ELF-1 (cell line): ENCODE measurements around the gene PRKCZ.

Source experiments
- DNase-seq: peaks from one replicate; pipeline ENCODE4 v3.0.0-alpha.2; 2016; ENCODE audit warnings: low read depth, low spot score

The PRKCZ gene

GRCh38 chr1:2208309-2209239 is 158.4 kb downstream of the PRKCZ start:
- peak; percentile 14 for DNase-seq

DNA sequence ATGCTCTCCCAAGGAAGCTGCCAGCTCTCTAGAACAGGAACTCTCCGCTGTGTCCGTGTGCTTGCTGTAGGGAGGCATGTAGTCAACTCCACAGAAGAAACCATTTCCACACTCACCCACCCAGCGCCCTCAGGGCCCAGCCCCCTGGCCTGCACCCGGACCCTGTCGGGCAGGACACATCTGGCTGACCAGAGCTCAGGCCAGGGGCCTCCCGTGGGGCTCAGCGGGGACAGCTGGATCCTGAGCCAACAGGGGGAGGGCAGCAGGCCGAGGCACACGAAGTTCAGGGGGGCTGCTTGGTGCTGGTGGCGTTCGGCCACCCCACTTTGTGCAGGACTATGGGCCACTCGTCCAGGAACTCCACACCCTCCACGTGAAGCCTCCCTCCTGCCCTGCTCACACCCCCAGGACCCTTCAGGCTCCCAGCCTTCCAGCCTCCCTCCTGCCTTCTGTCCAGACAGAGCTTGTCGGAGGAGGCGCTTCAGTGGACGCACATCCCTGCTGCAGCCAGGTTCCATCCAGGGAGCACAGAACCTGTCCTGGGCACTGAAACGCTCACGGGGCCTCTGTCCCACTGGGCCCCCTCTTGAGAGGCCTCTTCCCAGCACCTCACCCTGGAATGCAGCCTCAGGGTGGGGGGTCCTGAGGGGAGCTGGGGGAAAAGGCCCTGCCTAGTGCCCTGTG is 159.3 kb downstream of the PRKCZ start:
- DNase-seq = peak; percentile 10

DNA sequence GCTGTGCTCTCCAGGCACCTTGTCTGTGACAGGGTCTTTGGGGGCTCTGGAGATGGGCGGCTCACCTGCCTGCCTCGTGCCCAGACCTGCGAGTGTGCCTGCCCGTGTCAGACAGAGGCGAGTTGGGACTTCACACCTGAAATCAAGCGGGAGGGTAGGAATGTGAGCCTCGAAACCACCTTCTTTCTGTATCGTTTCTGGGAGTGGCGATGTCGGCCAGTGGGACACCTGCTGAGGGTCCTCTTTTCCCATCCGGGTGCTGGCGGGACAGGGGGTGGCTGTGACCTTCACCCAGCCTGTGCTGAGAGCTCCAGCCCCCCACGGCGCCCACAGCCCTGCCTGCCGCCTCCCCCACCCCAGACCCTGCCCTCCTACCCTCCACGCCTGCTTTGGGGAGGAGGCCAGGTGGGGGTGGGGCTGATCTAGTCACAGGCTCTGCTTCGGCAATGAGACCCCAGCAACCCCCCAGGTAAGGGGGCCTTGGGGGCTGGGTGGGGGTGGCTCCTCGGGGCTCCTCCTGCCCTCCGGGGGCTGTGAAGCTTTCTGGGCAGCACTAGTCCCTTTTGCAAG is 160.0 kb downstream of the PRKCZ start:
- DNase-seq = peak; percentile 9

- peak; percentile 16 for DNase-seq
These were observed 160.6 kb downstream of the PRKCZ start for GRCh38 chr1:2210786-2211185.

- DNase-seq = no peak
These were observed 162.0 kb downstream of the PRKCZ start for GRCh38 chr1:2212274-2212531.

DNA sequence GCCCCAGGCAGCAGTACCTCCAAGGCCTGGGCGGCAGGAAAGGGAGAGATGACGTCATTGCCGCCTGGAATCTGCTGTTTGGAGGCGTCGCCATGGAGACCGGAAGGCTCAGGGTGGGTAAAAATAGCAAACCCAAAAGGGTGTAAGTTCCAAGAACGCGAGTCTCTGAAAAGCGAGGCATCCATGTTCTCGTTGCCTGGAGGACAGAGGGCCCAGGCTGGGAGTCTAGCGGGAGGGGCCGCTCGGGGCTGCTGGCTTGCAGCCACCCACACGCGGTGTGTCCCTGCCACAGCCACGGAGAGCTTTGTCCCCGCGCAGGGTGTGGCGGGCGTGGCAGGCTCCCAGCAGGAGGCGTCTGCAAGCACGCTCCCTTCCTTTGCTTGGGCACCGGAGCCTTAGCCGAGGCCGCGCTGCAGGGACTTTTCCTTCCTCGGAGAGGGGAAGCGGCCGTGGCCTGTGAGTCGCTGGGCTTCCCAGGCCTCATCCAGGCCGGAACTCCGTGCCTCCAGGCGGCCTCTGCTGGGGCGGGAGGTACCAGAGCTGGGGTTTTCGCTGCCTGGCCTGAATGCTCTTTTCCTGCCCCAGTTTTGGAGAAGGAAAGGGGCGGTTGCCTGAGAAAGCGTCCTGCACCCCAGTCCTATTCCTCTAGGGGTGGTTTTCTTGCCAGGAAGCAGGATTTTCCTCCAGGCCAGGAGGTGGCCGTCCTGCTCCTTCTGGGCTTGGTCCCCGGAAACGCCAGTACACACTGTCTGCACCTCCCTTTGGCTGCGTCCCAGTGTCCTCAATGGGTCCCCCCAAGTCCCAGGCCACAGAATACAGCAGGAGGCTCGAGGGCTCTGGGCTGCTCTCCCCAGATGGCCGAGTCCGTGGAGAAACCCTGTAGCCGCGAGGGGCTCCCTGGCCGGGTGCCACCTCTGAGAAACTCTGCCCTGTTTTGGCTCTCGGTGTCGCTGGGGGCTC is 162.6 kb downstream of the PRKCZ start:
- peak; percentile 97 for DNase-seq

DNA sequence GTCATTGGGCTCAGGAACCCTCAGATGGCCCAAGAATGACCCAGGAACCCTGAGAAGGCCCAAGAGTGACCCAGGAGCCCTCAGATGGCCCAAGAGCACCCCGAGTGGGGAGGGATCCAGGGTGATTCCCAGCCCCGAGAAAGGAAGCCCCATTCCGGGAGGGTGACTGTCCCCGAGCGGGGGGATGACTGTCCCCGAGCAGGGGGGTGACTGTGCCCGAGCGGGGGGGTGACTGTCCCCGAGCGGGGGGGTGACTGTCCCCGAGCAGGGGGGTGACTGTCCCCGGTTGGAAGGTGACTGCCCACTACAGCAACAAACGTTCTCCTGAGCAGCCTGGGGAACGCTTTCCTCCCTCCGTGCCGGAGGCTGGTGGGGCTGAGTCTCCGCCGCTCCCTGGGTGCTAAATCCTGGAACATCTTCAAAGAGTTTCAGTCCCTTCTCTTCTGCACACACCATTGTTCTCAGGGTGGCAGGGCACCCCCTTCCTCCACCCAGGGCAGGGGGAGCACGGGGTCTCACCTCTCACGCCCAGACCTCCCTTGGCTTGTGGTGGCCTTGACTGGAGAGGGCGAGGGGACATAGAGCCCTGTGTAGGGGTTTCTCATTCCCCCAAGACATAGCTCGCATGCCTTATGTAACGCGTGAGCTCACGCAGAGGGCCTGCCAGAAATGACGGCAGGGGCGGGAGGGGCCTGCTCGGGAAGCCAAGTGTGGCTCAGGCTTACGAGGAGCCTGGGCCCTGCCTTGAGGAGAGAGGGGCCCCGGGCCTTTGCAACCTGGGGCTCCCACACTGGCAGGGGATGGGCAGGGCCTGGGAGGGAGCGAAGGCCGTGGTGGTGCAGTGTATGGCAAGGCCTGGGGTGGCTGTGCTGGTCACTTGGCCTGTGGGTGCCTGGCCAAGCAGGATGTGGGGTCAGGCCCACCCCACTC is 163.6 kb downstream of the PRKCZ start:
- DNase-seq = peak; percentile 50

DNA sequence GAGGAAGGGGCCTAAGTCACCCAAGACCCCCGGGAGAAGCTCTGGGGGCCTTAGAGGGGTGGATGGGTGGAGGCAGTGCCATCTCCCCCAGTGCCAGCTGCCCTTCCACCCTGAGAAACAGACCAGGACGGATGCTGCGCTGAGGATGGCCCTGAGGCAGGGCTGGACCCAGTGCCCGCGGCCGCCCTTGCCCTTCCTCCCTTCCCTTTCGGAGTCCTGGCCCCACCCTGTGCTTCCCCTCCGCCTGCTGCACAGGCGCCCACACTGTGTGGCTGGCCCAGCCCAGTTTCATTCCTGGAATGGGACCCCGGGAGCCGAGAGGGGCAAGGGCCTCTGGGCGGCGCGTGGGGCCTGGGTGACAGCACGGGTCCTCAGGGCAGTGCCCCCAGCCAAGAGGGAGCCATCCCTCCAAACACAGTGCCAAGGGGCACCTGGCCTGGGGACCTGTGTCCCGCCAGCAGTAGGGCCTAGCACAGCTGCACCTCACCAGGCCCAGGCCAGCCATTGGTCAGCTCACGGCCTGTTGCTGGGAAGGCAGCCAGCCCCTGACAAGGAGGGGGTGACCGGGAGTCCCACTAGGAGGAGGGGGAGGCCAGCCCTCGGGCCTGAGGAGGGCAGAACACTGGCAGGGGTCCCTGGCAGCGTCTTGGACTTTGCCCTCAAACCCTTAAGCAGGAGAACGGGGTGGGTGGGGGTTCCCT is 164.5 kb downstream of the PRKCZ start:
- no peak for DNase-seq

GRCh38 chr1:2215329-2215728 is 165.1 kb downstream of the PRKCZ start:
- DNase-seq = no peak

DNA sequence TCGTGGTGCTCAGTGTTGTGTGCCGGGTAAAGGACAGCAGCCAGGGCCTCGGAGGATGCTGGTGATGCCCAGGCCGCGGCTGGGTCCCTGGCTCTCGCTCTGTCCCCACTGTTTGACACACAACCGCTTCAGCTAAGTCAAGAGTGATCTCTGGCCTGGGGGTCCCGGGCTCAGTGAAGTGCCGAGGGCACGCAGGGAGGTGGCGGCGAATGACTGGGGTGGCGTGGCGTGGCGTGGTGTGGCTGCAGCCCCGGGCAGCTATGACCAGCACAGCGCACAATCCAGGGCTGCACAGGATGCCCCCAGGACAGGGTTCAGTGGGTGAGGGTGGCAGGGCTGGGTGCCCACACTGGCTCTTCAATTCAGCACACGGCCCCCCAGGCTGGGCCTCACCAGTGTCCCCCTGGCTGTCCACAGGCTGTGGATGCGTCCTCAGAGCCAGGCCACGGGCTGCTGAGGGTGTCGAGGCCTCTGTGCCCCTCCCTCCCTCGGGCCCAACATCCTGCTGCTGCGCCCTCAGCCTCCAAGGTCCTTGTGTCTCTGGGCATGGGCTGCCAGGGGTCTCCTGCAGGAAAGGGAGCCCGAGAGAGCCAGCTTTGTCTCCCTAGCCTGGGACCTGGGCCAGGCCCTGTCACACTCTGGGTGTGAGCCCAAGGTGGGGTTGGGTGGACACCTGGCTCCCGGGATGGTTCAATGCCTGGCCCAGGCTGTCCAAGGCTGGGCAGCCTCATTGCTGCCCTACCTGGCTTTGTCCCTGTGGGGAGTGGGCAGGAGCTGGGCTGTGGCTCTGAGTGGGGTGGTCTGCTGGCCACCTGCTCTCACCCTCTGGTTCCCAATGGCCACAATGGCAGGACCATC is 165.9 kb downstream of the PRKCZ start:
- no peak for DNase-seq

DNA sequence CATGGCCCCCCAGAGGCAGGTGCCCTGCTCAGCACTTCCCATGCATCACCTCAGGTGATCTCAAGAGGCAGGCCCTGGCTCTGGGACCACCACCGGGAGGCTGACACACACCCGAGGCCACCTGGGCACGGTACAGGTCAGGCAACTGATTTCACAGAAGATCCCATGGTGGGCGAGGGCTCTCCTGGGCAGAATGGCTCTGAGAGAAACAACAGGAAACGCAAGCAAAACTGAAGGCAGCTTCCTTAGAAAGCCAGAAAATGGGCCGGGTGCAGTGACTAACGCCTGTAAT is 166.5 kb downstream of the PRKCZ start:
- DNase-seq = no peak

- DNase-seq = no peak
These were observed 171.1 kb downstream of the PRKCZ start for GRCh38 chr1:2221271-2221670.

GRCh38 chr1:2224170-2224584 is 174.0 kb downstream of the PRKCZ start:
- no peak for DNase-seq

DNA sequence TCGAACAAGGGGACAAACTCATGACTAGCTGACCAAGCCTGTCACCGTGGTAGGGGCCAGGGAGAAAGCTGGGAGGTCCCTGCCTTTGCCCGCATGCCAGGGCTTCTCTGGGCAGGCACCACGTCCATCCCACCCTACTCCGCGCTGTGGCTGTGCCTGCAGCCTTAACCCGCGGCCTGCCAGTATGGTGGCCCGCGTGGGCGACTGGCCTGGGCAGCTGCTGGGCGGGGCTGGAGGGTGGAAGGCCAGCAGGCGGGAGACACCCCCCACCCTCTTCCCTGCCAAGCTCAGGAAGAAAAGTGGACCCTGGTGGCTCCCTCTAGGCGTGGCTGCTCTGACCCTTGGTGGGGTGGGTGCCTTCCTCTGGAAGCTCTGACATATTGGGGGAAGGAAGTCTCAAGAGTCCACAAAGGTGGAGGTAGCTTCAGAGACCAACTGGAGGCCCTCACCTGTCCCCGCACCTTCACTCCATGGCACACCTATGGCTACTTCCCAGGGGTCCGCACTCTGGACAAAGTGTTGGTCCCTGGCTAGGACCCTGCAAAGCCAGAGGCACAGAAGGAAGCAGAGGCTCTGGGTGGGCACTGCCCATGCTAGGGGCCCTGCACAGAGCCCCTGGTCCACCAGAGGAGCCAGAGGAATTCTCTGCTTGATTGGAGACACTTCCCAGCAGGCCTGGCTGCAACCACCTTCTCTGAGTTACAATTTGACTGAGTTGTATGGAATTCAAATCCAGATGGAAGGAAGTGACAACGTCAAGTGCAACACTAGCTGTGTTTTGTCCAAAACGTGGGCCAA is 174.6 kb downstream of the PRKCZ start:
- DNase-seq = no peak

GRCh38 chr1:2226525-2227345 is 176.5 kb downstream of the PRKCZ start:
- no peak for DNase-seq

GRCh38 chr1:2227346-2228156 is 177.3 kb downstream of the PRKCZ start:
- peak; percentile 97 for DNase-seq

DNA sequence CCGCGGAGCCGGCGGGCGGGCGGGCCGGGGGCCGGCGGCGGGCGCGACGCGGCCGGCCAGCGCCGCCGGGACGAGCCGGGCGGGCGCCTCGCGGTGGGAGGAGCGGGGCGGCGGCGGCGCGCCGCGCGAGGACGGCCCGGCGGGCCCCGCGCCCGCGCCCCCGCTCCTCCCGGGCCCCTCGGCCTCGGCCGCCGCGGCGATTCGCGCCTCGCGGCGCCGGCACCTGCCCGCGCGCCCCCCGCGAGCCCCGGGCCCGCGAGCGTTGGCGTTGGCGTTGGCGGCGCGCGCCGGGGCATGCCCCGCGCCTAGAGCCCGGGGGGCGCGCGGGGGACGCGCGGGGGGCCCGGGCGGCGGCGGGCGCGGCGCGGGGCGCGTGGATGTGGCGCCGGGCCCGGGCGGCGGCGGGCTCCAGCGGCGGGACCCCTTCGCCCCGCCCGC is 178.0 kb downstream of the PRKCZ start, which contains the start of gene SKI:
Gene SKI, plus strand, starts transcription at position 163 of the 438 bp plus-strand sequence. CDS start 448 bp downstream, outside the sequence.
- DNase-seq = no peak
